Myometrial cell (primary cell): ENCODE results near the gene ASB12. TPM values are rescaled to one million over a fixed set of nuclear protein-coding genes. Genes with fewer than 3 reads are reported as not detected.

ENCODE experiments used
- total RNA-seq: library from RNA; depleted of rRNA; stranded (reverse); fragments of >200 nt; gene quantifications from 2 replicates; pipeline ENCODE4 v1.2.3, GENCODE V29; 2015

The ASB12 gene, protein sequence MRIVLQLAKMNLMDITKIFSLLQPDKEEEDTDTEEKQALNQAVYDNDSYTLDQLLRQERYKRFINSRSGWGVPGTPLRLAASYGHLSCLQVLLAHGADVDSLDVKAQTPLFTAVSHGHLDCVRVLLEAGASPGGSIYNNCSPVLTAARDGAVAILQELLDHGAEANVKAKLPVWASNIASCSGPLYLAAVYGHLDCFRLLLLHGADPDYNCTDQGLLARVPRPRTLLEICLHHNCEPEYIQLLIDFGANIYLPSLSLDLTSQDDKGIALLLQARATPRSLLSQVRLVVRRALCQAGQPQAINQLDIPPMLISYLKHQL
- total RNA-seq: not detected in 2 replicates

DNA sequence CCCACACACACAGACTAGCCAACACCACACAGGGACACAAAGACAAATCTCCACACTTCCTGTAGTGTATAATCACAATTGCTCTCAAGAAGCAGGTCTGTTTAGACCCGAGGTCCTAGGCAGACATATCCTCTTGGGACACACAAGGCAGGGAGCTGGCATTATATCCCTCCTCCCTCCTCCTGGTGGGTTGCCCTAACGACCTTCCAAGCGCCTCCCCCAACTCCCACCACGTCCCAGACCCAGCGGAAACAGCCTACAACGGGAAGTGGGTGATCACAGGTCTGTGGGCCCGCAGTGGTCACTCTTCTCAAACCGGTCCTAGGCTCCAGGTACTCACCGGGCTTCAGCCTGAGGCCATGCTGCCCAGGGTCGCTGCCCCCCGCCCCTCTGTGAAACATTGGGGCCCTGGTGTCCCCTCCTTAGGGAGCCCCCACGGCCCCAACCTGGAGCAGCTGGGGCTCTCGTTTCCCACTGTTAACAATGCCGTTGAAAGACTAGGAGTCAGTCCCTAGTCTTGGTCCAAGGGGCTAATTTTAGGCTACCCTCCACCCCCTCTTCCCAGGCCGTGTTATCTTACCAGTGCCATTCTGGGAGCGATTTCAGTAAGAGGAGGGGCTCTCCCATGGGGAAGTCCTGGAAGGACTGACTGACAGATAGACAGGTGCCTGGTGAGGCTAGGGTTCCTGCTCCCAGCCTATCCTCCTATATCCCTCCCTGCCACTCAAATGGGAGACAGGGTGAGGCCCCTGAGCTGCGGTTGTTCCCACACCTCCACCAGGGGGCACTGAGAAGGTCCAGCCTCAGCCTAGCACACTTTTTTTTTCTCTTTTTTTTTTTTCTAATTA is at the start of gene ASB12:
TSS of gene ASB12 (minus strand) at position 485 of the 848 bp plus-strand sequence. CDS start 4,957 bp downstream, outside the sequence.

DNA sequence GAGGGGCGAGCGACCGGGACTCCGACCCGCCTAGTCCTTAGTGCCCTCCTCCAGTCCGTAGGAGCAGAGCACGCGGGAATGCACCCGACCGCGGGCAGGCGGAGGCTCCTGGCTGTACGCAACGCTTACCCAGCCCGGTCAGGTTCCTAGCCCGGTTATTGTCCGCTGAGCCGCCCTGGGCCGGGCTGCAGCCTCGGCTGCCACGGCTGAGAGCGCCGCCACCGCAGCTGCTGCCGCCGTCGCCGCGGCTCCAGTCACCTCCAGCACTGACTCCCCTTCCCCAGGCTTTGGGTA is 25.0 kb downstream of the ASB12 start, which contains the start of gene AMER1:
TSS of gene AMER1 (minus strand) at position 268 of the 294 bp plus-strand sequence. CDS start 12,422 bp downstream, outside the sequence.

Other genes with a start within 250 kb of the ASB12 start
- 0.58 and 0.89 TPM in 2 replicates for gene AMER1, start 24.9 kb downstream of the ASB12 start, total RNA-seq
- gene MTMR8, start 164.8 kb upstream of the ASB12 start, total RNA-seq: not detected in 2 replicates